GM12891 (cell line): ENCODE data around the gene HBG1.

Experiments
- POLR2A ChIP-seq: IDR thresholded peaks from 2 replicates; pipeline ENCODE4 v1.6.1; 2011; ENCODE audit warnings: low read depth, low read length, control low read depth
- POLR2AphosphoS5 ChIP-seq: IDR thresholded peaks from 2 replicates; pipeline ENCODE4 v1.6.1; 2011; ENCODE audit warnings: low read depth, low read length, control low read depth
- SPI1 ChIP-seq: IDR thresholded peaks from 2 replicates; pipeline ENCODE4 v1.6.1; 2011; ENCODE audit warnings: low read depth, low read length, control low read depth
- TAF1 ChIP-seq: IDR thresholded peaks from 2 replicates; pipeline ENCODE4 v1.6.1; 2011; ENCODE audit warnings: low read depth, low read length, control low read depth

GRCh38 chr11:5291207-5291838, 41.7 kb upstream of the HBG1 start:
- TF ChIP-seq POLR2AphosphoS5 (no peak), POLR2A (no peak), TAF1 (no peak), SPI1 (peak; percentile 39)
